ENCODE measurements around the gene PURB.

DNA sequence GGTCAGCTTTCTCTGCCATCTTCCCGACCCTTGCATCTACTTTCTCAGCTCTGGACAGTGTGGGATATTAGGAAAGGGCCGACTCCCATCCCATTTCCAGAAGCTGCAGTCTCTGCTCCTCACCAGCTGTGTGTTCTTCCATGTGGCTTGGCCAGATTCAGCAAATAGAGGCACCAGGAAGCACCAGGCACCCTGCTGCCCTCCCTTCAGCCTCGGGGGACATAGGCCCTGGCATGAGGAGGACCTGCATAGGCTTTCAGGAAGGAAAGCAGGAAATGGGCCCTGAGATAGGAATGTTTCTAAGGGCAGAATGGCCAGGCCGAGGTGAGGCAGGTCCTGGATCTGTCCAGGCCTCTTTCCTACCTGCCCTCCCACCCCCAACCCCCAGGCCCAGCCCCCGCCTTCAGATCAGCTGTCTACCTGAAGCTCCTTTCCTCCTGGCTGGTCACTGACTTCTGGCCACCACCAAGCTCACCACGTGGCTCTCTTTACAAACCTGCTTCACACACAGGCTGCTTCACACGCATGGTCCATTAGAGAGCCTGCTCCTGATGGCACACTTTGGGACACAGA is 27.5 kb upstream of the PURB start:
- TF ChIP-seq CTCF (IDR thresholded peaks at IDR 0.05; ENCODE audit: low read length) (no peak), EZH2 (IDR thresholded peaks at IDR 0.05; ENCODE audit: borderline replicate concordance, low read length) (no peak)

Measured in OCI-LY1 (cell line).